Measurements from ENCODE around the gene RBFOX1.

The RBFOX1 gene

GRCh38 chr16:7376227-7376626, 43.6 kb downstream of the RBFOX1 start:
- no peak for DNase-seq

GRCh38 chr16:7377231-7377630, 44.6 kb downstream of the RBFOX1 start:
- no peak for DNase-seq

- DNase-seq = no peak
These were observed 45.5 kb downstream of the RBFOX1 start for GRCh38 chr16:7378024-7378695.

GRCh38 chr16:7380441-7380840, 47.8 kb downstream of the RBFOX1 start:
- no peak for DNase-seq

GRCh38 chr16:7380911-7381310, 48.3 kb downstream of the RBFOX1 start:
- DNase-seq = no peak

- DNase-seq = no peak
These were observed 49.0 kb downstream of the RBFOX1 start for GRCh38 chr16:7381671-7382070.

GRCh38 chr16:7382521-7382920, 49.9 kb downstream of the RBFOX1 start:
- no peak for DNase-seq

GRCh38 chr16:7390974-7391373, 58.3 kb downstream of the RBFOX1 start:
- DNase-seq = no peak

- no peak for DNase-seq
These were observed 59.0 kb downstream of the RBFOX1 start for GRCh38 chr16:7391694-7392093.

- no peak for DNase-seq
These were observed 59.6 kb downstream of the RBFOX1 start for GRCh38 chr16:7392206-7392605.

GRCh38 chr16:7393680-7394079, 61.0 kb downstream of the RBFOX1 start:
- DNase-seq = no peak

GRCh38 chr16:7394720-7395336, 62.2 kb downstream of the RBFOX1 start:
- DNase-seq = no peak

- no peak for DNase-seq
These were observed 65.3 kb downstream of the RBFOX1 start for GRCh38 chr16:7397901-7398300.

- no peak for DNase-seq
These were observed 65.9 kb downstream of the RBFOX1 start for GRCh38 chr16:7398536-7398935.

- DNase-seq = no peak
These were observed 66.7 kb downstream of the RBFOX1 start for GRCh38 chr16:7399296-7399695.

GRCh38 chr16:7400117-7400890, 67.7 kb downstream of the RBFOX1 start:
- DNase-seq = no peak

GRCh38 chr16:7404217-7404616, 71.6 kb downstream of the RBFOX1 start:
- no peak for DNase-seq

GRCh38 chr16:7405166-7405565, 72.5 kb downstream of the RBFOX1 start:
- no peak for DNase-seq

- DNase-seq = no peak
These were observed 76.2 kb downstream of the RBFOX1 start for GRCh38 chr16:7408700-7409365.

GRCh38 chr16:7419441-7419840, 86.8 kb downstream of the RBFOX1 start:
- no peak for DNase-seq

GRCh38 chr16:7420079-7420478, 87.4 kb downstream of the RBFOX1 start:
- DNase-seq = no peak

- no peak for DNase-seq
These were observed 88.2 kb downstream of the RBFOX1 start for GRCh38 chr16:7420843-7421242.

- no peak for DNase-seq
These were observed 88.9 kb downstream of the RBFOX1 start for GRCh38 chr16:7421578-7421977.
